GM12864 (cell line): ENCODE measurements around the gene PHRF1.

ENCODE experiments used
- DNase-seq: peaks from one replicate; pipeline ENCODE4 v3.0.0-alpha.2; 2011; ENCODE audit warnings: low read depth
- H3K4me3 ChIP-seq: 2 replicates; pipeline ENCODE4 v1.5.1; 2011; ENCODE audit warnings: mild to moderate bottlenecking, low read depth, low read length, control low read depth
- TF ChIP-seq, protein P1 (sequence below): IDR thresholded peaks from 2 replicates; pipeline ENCODE4 v1.5.1; 2011; ENCODE audit warnings: low read depth, mild to moderate bottlenecking, moderate library complexity, low read length, control low read depth, inconsistent platforms; ENCODE audit errors: missing control alignments

The PHRF1 gene

DNA sequence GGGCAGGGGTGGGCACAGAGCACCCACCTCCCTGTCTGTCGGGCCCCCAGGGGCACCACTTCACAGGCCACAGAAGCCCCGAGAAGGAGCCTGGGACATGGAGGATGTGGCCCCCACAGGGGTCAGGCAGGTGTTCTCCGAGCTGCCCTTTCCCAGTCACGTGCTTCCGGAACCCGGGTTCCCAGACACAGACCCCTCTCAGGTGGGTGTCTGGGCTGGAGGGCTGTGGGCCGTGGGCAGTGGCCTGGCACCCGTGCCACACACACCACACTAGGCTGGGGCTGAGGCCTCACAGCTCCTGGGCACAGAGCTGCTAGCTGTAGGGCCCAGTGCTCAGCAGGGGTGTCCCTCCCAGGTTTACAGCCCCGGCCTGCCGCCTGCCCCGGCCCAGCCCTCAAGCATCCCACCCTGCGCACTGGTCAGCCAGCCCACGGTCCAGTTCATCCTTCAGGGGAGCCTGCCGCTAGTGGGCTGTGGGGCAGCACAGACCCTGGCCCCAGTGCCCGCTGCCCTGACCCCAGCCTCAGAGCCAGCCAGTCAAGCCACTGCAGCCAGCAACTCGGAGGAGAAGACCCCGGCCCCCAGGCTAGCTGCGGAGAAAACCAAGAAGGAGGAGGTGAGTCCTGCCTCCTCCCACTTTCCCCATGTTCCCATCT lies 34.0 kb downstream of the PHRF1 start:
- TF ChIP-seq, protein P1, sequence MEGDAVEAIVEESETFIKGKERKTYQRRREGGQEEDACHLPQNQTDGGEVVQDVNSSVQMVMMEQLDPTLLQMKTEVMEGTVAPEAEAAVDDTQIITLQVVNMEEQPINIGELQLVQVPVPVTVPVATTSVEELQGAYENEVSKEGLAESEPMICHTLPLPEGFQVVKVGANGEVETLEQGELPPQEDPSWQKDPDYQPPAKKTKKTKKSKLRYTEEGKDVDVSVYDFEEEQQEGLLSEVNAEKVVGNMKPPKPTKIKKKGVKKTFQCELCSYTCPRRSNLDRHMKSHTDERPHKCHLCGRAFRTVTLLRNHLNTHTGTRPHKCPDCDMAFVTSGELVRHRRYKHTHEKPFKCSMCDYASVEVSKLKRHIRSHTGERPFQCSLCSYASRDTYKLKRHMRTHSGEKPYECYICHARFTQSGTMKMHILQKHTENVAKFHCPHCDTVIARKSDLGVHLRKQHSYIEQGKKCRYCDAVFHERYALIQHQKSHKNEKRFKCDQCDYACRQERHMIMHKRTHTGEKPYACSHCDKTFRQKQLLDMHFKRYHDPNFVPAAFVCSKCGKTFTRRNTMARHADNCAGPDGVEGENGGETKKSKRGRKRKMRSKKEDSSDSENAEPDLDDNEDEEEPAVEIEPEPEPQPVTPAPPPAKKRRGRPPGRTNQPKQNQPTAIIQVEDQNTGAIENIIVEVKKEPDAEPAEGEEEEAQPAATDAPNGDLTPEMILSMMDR, result no peak
- no peak for DNase-seq
- H3K4me3 ChIP-seq, result no peak overlapping the region

GRCh38 chr11:611001-611996 lies 35.0 kb downstream of the PHRF1 start:
- H3K4me3 ChIP-seq, result no peak overlapping the region
- TF ChIP-seq, protein P1, result no peak
- DNase-seq, result no peak

GRCh38 chr11:612201-612960 lies 36.1 kb downstream of the PHRF1 start:
- DNase-seq, result no peak
- no peak overlapping the region for H3K4me3 ChIP-seq
- TF ChIP-seq, protein P1, result peak; percentile 30

- no peak for DNase-seq
- TF ChIP-seq, protein P1, result no peak
- no peak overlapping the region for H3K4me3 ChIP-seq
Measured at GRCh38 chr11:612961-613300, 36.7 kb downstream of the PHRF1 start.

GRCh38 chr11:613369-613968 lies 37.2 kb downstream of the PHRF1 start:
- peak overlapping the region; percentile 96 for H3K4me3 ChIP-seq
- DNase-seq, result peak; percentile 34
- TF ChIP-seq, protein P1, result no peak

DNA sequence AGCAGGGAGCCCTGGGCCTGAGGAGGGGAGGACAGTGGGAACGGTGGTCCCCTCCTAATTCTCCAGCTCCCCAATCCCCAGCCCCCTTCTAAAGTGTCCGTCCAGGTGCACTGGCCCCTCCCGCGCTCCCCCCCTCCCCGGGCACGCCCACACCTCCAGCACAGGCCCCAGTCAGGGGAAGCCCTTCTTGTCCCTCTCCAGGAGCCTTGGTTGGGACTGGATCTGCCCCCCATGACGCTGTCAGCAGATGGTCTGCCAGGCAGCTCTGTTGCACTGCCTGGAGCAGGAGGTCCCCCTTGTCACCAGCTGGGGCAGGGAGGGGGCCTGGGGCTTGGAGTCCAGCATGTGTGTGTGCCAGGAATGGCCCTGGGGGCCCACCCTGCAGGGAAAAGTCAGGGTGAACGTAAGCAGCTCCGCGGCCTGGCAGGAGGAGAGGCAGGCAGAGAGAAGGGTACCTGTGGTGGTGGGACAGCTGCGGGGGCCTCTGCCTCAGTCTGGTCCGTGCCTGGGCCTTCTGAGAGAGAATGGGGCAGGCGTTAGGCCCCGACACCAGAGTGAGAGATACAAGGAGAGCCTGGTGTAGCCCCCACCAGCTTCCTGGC lies 37.9 kb downstream of the PHRF1 start:
- H3K4me3 ChIP-seq, result peak overlapping the region; percentile 96
- TF ChIP-seq, protein P1, result no peak
- no peak for DNase-seq
